ENCODE results near the gene TRABD. TPM values are rescaled to one million over a fixed set of nuclear protein-coding genes. Genes with fewer than 3 reads are reported as not detected.

The TRABD gene
- total and polyA plus RNA-seq, 3 donors from 2014 or later: 23.7 to 45.3 (median 38.7) TPM

DNA sequence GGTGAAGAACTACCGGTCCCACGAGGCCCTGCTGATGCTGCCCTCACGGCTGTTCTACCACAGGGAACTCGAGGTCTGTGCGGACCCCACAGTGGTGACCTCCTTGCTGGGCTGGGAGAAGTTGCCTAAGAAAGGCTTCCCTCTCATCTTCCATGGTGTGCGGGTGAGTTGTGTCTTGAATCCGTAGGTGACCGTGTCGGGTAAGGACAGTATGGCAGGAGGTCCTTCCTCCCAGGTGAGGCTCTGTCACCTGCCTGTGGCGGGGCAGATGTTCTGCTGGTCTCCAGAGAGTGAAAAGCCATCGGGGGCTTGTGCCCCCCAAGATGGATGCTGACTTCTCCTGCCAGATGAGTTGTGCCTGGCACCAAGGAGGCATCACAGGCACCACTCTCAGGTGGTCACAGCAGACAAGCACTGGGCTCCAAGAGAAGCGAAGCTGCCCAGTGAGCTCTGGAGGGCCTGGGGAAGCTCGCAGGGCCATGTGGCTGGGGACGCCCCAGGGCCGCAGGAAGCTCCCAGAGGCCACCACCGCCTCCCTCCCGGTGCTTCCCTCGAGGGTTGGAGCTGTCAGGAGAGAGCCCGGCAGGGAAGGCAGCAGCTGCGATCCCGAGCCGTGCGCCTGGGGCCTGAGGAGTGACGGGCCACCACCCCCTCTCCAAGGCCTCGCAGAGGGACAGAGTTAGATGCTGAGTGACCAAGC lies 32.5 kb upstream of the TRABD start:
- H3K9me3 ChIP-seq: no peaks in the 10 kb centered on the region
- H3K27me3 ChIP-seq: no peaks in the 10 kb centered on the region
- H3K4me3 ChIP-seq: no peak overlapping the region
- H3K36me3 ChIP-seq (ENCODE audit: low read depth, missing control alignments): no peaks in the 10 kb centered on the region
- no peak for TF ChIP-seq POLR2A (IDR thresholded peaks at IDR 0.05)
- TF ChIP-seq, protein P1, sequence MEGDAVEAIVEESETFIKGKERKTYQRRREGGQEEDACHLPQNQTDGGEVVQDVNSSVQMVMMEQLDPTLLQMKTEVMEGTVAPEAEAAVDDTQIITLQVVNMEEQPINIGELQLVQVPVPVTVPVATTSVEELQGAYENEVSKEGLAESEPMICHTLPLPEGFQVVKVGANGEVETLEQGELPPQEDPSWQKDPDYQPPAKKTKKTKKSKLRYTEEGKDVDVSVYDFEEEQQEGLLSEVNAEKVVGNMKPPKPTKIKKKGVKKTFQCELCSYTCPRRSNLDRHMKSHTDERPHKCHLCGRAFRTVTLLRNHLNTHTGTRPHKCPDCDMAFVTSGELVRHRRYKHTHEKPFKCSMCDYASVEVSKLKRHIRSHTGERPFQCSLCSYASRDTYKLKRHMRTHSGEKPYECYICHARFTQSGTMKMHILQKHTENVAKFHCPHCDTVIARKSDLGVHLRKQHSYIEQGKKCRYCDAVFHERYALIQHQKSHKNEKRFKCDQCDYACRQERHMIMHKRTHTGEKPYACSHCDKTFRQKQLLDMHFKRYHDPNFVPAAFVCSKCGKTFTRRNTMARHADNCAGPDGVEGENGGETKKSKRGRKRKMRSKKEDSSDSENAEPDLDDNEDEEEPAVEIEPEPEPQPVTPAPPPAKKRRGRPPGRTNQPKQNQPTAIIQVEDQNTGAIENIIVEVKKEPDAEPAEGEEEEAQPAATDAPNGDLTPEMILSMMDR (IDR thresholded peaks at IDR 0.05): no peak
- H3K27ac ChIP-seq: no peak overlapping the region
- H3K4me1 ChIP-seq: no peaks in the 10 kb centered on the region
- DNase-seq: no peak
- 92 to 93% methylated on average over 11 to 25 of the region's 25 CpGs for WGBS, 2 donors
- intact Hi-C loops (cut with DNase I; ENCODE audit: low total_unique reads): no loop called here

GRCh38 chr22:50153756-50154140 lies 32.0 kb upstream of the TRABD start:
- WGBS, 2 donors: 87 to 97% methylated on average over 7 of the region's 7 CpGs
- H3K27ac ChIP-seq: no peak overlapping the region
- H3K27me3 ChIP-seq: no peaks in the 10 kb centered on the region
- no peaks in the 10 kb centered on the region for H3K9me3 ChIP-seq
- H3K4me3 ChIP-seq: no peak overlapping the region
- intact Hi-C loops (cut with DNase I; ENCODE audit: low total_unique reads): no loop called here
- no peaks in the 10 kb centered on the region for H3K36me3 ChIP-seq (ENCODE audit: low read depth, missing control alignments)
- TF ChIP-seq POLR2A (IDR thresholded peaks at IDR 0.05): no peak
- TF ChIP-seq, protein P1 (IDR thresholded peaks at IDR 0.05): no peak
- no peak for DNase-seq
- no peaks in the 10 kb centered on the region for H3K4me1 ChIP-seq

GRCh38 chr22:50157709-50158375 lies 27.9 kb upstream of the TRABD start:
- no peak for DNase-seq
- Histone ChIP-seq H3K27ac (no peak overlapping the region), H3K36me3 (ENCODE audit: low read depth, missing control alignments) (no peaks in the 10 kb centered on the region), H3K9me3 (no peaks in the 10 kb centered on the region), H3K4me1 (no peaks in the 10 kb centered on the region), H3K4me3 (no peak overlapping the region), H3K27me3 (no peaks in the 10 kb centered on the region)
- 76 to 90% methylated on average over 17 to 21 of the region's 21 CpGs for WGBS, 2 donors
- no peak for TF ChIP-seq POLR2A (IDR thresholded peaks at IDR 0.05)
- TF ChIP-seq, protein P1 (IDR thresholded peaks at IDR 0.05): no peak
- intact Hi-C loops (cut with DNase I; ENCODE audit: low total_unique reads): no loop called here

- no peaks in the 10 kb centered on the region for H3K36me3 ChIP-seq (ENCODE audit: low read depth, missing control alignments)
- TF ChIP-seq, protein P1 (IDR thresholded peaks at IDR 0.05): no peak
- no peak for TF ChIP-seq POLR2A (IDR thresholded peaks at IDR 0.05)
- no peaks in the 10 kb centered on the region for H3K9me3 ChIP-seq
- DNase-seq: no peak
- H3K4me1 ChIP-seq: no peaks in the 10 kb centered on the region
- H3K27me3 ChIP-seq: no peaks in the 10 kb centered on the region
- intact Hi-C loops (cut with DNase I; ENCODE audit: low total_unique reads): no loop called here
- WGBS, 2 donors: 81 to 82% methylated on average over 7 of the region's 7 CpGs
- no peak overlapping the region for H3K27ac ChIP-seq
- no peak overlapping the region for H3K4me3 ChIP-seq
Observed at GRCh38 chr22:50160947-50161346, 24.8 kb upstream of the TRABD start.

Measured in testis (tissue), 3 donors.